RPMI8226 (cell line): Measurements from ENCODE around the gene DDX39B.
"Not testable (repeated sequence)": the region's sequence is repeated elsewhere in the genome, so short reads cannot be mapped to it uniquely, and the experiment has no call there.

ENCODE experiments used
- DNase-seq: peaks from one replicate; pipeline ENCODE4 v3.0.0-alpha.2; 2015

DDX39B gene

GRCh38 chr6:31525932-31526591, 15.7 kb downstream of the DDX39B start:
- no peak for DNase-seq

- DNase-seq = no peak
These were observed 16.3 kb downstream of the DDX39B start for GRCh38 chr6:31525553-31525931.

DNA sequence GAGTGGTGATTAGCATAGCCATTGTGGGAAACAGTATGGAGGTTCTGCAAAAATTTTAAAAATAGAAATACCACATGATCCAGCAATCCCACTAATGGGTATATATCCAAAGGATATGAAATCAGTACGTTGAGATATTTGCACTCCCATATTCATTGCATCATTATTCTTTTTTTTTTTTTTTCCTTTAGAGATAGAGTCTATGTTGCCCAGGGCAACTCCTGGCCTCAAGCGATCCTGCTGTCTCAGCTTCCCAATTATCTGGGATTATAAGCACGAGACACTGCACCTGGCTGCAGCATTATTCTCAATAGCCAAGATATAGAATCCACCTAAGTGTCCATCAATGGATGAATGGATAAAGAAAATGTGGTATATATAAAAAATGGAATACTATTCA, 20.0 kb downstream of the DDX39B start:
- no peak for DNase-seq

- DNase-seq = no peak
These were observed 28.2 kb downstream of the DDX39B start for GRCh38 chr6:31513456-31514165.

- no peak for DNase-seq
These were observed 31.8 kb downstream of the DDX39B start for GRCh38 chr6:31510007-31510406.

DNA sequence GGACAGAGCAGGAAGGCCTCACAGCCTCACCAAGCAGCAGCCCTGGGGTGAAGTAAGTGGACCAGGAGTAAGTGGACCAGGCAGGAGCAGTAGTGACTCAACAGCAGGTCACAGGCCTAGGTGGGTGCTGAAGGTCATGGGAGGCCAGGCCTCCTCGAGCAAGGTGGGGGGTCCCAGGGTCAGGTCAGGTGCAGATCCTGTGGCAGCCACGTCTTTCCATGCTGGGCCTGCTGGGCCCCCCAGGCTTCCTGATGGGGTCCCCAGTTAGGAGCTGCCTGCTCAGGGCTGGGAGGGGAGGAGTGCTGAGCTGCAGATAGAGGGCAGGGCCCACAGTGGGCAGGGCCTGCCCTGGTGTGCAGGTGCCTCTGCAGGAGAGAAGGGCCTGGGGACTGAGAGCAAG, 32.8 kb downstream of the DDX39B start:
- DNase-seq = not testable (repeated sequence)

DNA sequence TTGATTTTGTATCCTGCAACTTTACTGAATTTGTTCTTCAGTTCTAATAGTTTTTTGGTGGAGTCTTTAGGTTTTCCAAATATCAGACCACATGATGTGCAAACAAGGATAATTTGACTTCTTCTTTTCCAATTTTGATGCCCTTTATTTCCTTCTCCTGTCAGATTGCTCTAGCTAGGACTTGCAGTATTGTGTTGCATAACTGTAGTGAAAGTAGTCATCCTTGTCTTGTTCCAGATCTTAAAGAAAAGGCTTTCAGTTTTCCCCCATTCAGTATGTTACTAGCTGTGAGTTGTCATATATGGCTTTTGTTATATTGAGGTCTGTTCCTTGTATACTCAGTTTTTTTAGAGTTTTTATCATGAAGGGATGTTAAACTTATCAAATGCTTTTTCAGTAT, 39.2 kb downstream of the DDX39B start:
- no peak for DNase-seq

- DNase-seq = not testable (repeated sequence)
These were observed 42.2 kb downstream of the DDX39B start for GRCh38 chr6:31499648-31500047.

DNA sequence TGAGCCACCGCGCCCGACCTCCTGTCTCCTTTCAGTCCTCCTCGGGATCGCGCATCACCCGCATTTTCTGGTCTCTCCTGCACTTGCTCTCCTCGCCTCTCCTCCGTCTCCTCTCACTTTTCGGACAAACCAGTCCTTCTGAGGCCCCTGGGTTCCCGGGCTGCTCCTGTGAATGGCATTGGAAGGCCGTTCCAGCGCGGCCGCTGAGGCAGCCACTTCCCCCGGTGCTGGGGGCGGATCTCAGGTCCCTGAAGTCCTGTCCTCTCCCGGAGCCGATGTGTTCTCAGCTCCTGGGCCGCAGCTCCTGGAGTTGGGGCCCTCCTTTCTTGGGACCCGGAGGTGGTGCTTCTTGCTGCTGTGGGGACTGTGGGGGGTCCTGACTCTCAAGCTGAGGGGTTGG, 43.1 kb downstream of the DDX39B start:
- DNase-seq = no peak

DNA sequence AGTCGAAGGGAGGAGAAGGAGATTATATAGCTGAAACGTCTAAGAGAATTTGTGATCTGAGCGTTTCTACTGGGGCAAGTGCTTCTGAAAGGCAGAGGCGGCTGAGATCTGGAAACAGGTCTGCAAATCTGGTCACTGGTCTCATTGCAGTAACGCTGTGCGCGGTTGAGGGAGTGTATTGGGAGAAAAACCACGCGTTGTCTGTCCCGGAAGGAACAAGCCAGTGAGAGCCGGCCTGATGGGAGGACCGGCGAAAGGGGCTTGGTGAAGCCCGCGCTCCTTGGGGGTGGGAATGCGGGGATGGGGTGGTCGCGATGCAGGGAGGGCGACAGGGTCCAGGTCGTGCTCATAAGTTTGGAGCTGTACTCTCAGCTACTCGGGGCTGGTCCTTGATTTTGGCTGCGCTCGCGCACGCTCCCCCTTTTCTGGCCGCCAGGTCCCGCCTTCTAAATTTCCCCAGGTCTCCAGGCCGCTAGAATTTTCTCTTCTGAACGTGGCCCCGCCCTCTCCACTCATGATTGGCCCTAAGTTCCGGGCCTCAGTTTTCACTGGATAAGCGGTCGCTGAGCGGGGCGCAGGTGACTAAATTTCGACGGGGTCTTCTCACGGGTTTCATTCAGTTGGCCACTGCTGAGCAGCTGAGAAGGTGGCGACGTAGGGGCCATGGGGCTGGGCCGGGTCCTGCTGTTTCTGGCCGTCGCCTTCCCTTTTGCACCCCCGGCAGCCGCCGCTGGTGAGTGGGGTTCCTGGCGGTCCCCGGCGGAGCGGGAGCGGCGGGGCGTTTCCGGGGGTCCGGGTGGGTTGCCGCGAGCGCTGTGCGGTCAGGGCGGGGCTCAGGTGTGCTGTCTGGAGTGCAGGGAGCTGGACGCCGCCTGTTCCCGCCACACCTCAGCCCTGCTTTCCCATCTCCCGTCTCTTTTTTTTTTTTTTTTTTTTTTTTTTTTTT, 44.0 kb downstream of the DDX39B start, which contains the start of gene MICB:
Gene MICB (plus strand): TSS at position 615 of the 946 bp plus-strand sequence. CDS start 49 bp downstream, at position 664.
- DNase-seq = peak; percentile 85

DNA sequence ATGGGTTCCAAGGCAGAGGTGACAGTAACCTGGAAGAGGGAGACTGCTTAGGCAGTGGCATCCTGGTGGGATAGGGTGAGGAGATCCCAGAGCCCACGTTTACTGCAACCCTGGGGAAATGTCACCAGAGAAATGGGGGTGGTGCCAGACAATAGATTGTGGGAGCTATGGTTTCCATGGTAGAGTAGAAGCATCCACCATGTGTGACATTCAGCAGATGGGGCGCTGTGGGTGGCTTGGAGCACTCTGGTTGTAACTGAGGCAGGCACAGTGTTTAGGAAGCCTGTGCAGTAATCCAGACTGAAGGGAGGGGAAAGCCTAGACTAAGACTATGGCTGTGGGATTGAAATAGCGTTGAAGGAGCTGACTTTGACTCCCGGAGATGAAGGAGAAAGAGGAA, 45.0 kb downstream of the DDX39B start:
- DNase-seq = peak; percentile 49

- DNase-seq = peak; percentile 19
These were observed 46.2 kb downstream of the DDX39B start for GRCh38 chr6:31495580-31495979.

DNA sequence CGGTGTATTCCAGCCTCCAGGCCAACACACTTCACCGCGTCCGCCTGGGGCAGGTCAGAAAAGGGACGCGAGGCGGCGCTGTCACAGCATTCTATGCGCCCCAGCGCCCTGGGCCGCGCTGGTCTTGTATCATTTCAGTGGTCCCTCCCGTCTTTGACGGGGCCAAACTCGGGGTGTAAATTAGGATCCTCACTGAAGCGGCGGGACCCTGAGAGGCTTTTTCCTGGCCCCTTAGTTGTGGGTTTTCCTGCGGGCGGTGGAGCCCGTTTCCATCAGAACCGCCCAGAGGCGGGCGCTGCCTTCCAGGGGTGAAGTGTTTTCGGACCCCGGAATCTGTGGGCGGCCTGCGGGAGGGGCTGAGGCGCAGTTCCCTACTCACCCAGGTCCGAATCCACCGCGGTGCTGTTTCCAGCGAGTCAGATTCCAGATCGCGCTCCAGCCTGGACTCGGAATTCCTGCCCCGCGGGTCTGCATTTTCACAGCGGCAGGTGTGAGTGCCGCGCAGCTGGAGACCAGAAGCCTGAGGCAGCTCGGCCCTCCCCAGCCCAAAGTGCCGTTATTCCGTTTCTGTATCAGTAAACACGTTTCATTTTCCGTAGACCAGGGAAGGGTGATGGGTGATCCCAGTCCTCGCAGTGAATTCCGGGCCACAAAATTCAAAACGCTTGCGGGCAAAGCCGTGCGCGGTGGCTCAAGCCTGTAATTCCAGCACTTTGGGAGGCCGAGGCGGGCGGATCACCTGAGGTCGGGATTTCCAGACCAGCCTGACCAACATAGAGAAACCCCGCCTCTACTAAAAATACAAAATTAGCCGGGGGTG, 47.7 kb downstream of the DDX39B start:
- DNase-seq = peak; percentile 93

DNA sequence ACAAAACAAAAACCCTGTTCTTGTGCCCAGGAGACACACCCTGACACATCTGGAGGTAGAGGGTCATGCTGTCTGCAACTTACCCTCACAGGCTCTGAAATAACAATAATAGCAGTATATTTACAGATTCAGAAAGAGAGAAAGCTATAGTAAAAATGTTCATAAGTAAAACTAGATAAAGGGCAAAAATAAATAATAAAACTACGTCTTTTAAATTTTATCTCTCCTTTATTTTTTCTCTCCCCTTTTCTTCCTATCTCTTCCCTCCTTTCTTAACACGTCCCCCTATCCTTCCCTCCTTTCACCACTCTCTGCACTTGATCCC, 48.3 kb downstream of the DDX39B start:
- not testable (repeated sequence) for DNase-seq

- no peak for DNase-seq
These were observed 51.5 kb downstream of the DDX39B start for GRCh38 chr6:31490115-31490873.

DNA sequence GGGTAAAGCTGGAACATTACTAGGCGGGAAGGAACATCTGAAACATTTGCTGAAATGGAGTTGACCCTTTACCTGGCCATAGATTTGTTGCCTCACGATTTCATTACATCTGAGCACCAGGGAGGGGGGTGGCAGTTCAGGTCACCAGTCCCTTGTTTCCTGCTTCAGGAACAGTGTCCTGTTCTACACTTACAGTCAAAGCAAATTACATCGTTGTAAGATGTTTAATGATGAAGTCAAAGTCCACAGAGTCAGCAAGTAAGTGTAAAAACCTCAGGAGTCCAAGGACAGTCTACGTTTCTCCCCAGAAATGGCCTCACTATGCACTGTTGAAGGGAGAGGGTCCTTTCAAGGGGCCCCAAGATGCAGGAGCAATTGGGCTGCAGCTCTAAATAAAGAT, 52.7 kb downstream of the DDX39B start:
- DNase-seq = no peak

- not testable (repeated sequence) for DNase-seq
These were observed 54.1 kb downstream of the DDX39B start for GRCh38 chr6:31487674-31488073.

DNA sequence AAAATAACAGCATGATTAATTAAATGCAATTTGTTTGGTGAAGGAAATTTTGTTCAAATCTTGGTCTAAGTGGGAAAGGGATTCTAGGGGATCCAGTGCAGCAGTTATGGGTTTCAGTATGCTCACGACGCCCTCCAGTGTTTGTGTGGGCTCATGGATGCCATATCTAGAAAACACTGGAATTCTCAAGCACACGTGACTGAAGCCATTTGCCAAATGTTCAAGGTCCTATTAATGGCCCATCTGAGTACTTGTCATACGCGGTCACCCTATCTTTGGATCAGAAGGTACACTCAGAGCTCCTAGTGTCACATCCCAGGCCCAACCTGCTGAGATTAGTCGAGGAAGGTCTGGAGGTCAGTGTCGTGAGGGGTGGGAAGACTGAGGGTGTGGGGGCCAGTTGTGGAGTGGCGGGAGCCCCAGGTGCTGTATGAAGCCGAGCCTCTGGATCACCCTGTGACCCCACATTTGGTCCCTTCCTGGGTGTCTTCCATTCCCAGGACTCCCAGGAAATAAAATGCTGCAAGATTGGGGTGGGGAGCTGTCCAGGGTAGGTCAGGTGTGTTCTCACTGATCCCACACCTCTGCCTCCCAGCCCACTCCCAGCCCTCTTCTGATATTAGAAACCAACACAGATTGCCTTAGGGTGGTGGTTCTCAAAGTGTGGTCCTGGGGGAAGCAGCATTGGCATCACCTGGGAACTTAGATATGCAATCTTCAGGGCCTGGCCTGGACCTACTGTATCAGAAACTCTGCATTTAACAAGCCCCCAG, 55.6 kb downstream of the DDX39B start:
- DNase-seq = not testable (repeated sequence)

DNA sequence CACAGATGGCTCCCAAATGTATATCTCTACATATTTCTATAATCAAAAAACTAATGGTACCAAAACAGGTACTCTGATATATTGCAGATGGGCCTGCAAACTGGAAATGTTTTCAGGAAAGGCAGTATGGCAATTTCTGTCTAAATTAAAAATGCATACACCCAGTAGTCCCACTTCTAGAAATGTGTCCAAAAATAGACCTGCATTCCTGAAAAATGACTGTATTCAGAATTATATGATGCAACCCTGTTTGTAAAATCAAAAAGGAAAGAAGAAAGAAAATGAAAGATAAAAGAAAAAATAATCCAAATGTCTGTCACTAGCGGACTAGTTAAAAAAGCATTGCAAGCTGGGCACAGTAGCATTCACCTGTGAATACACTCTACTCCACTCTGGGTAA, 56.7 kb downstream of the DDX39B start:
- no peak for DNase-seq

DNA sequence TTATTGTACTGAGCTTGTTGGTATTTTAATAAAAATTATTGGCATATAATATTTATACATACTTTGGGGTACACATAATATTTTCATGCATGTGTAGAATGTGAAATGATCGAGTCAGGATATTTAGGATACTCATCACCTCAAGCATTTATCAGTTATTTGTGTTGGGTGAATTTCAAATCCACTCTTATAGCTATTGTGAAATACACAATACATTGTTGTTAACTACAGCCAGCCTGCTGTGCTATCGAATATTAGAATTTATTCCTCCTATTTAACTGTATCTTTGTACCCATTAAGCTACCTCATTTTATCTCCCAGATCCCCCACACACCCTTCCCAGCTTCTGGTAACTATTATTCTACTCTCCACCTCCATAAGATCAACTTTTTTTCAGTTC, 58.4 kb downstream of the DDX39B start:
- DNase-seq = no peak

GRCh38 chr6:31480574-31480973, 61.2 kb downstream of the DDX39B start:
- no peak for DNase-seq
